ENCODE data around the gene SMAP2.

Gene SMAP2

GRCh38 chr1:40357625-40358024, 15.9 kb upstream of the SMAP2 start:
- H3K36me3 Mint-ChIP-seq (ENCODE audit: low read depth): no peaks in the 10 kb centered on the region
- peaks cover 3% of the 10 kb centered on the region for H3K9me3 Mint-ChIP-seq
- DNase-seq: no peak
- H3K27ac Mint-ChIP-seq: no peak overlapping the region
- peaks cover 2% of the 10 kb centered on the region for H3K4me1 Mint-ChIP-seq (ENCODE audit: low read depth)
- no peaks in the 10 kb centered on the region for H3K27me3 Mint-ChIP-seq
- no peak overlapping the region for H3K4me3 Mint-ChIP-seq

DNA sequence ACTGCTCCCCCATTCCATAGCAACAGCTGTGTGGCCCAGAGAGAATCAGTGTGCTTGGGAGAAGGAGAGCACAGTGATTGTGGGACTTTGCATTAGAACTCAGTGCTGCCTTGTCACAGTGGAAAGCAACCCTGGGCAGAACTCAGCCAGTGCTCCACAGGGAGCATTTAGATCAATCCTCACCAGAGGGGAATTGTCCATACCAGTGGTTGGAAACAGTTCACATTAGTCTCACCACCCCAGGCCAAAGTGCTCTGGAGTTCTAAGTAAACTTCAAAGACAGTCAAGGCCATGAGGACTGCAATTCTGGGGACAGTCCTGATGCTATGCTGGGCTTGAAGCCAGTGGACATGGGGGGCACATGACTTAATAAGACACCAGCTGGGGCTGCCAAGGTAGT, 12.9 kb upstream of the SMAP2 start:
- H3K36me3 Mint-ChIP-seq (ENCODE audit: low read depth): no peaks in the 10 kb centered on the region
- DNase-seq: no peak
- peaks cover 3% of the 10 kb centered on the region for H3K9me3 Mint-ChIP-seq
- no peaks in the 10 kb centered on the region for H3K27me3 Mint-ChIP-seq
- H3K4me1 Mint-ChIP-seq (ENCODE audit: low read depth): peaks cover 14% of the 10 kb centered on the region
- no peak overlapping the region for H3K27ac Mint-ChIP-seq
- no peak overlapping the region for H3K4me3 Mint-ChIP-seq

GRCh38 chr1:40361201-40361600, 12.3 kb upstream of the SMAP2 start:
- H3K4me3 Mint-ChIP-seq: no peak overlapping the region

GRCh38 chr1:40361637-40362036, 11.9 kb upstream of the SMAP2 start:
- Mint-ChIP-seq H3K36me3 (ENCODE audit: low read depth) (no peaks in the 10 kb centered on the region), H3K4me3 (no peak overlapping the region), H3K9me3 (peaks cover 3% of the 10 kb centered on the region), H3K27me3 (no peaks in the 10 kb centered on the region), H3K27ac (peak overlapping the region; percentile 11), H3K4me1 (ENCODE audit: low read depth) (peaks cover 14% of the 10 kb centered on the region)
- no peak for DNase-seq

More at GRCh38 chr1:40361201-40361600, 12.3 kb upstream of the SMAP2 start:
- Mint-ChIP-seq H3K27me3 (no peaks in the 10 kb centered on the region), H3K4me1 (ENCODE audit: low read depth) (peaks cover 14% of the 10 kb centered on the region), H3K9me3 (peaks cover 3% of the 10 kb centered on the region), H3K27ac (no peak overlapping the region), H3K36me3 (ENCODE audit: low read depth) (no peaks in the 10 kb centered on the region)
- DNase-seq: no peak

- no peaks in the 10 kb centered on the region for H3K27me3 Mint-ChIP-seq
- peaks cover 3% of the 10 kb centered on the region for H3K9me3 Mint-ChIP-seq
- no peak overlapping the region for H3K4me3 Mint-ChIP-seq
- DNase-seq: no peak
- no peaks in the 10 kb centered on the region for H3K36me3 Mint-ChIP-seq (ENCODE audit: low read depth)
- H3K4me1 Mint-ChIP-seq (ENCODE audit: low read depth): peaks cover 14% of the 10 kb centered on the region
- no peak overlapping the region for H3K27ac Mint-ChIP-seq
Observed at GRCh38 chr1:40362199-40362598, 11.3 kb upstream of the SMAP2 start.

DNA sequence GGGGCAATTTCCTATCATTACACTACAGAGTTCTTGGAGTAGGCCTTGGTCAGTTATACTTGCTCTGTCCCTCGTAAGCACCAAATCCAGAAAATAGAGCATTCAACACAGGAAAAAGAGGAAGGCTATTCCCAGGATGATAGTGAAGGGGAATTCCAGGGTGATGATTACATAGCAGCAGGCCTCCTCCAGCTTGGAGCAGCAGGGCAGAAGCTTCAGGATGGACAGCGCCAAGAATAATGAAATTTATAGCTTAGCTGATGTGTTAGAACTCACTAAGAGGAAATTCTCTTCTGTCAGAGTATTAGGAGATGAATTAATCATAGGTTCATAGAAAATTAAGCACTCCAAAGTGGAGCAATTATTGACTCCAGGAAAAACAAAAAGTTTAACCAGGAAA, 10.8 kb upstream of the SMAP2 start:
- no peak overlapping the region for H3K27ac Mint-ChIP-seq
- no peak for DNase-seq
- no peak overlapping the region for H3K4me3 Mint-ChIP-seq
- H3K4me1 Mint-ChIP-seq (ENCODE audit: low read depth): peaks cover 14% of the 10 kb centered on the region
- no peaks in the 10 kb centered on the region for H3K36me3 Mint-ChIP-seq (ENCODE audit: low read depth)
- no peaks in the 10 kb centered on the region for H3K27me3 Mint-ChIP-seq
- peaks cover 3% of the 10 kb centered on the region for H3K9me3 Mint-ChIP-seq

GRCh38 chr1:40363721-40364120, 9.8 kb upstream of the SMAP2 start:
- Mint-ChIP-seq H3K9me3 (no peaks in the 10 kb centered on the region), H3K4me3 (no peak overlapping the region), H3K36me3 (ENCODE audit: low read depth) (no peaks in the 10 kb centered on the region), H3K27ac (peak overlapping the region; percentile 68), H3K4me1 (ENCODE audit: low read depth) (peaks cover 14% of the 10 kb centered on the region), H3K27me3 (no peaks in the 10 kb centered on the region)
- no peak for DNase-seq

- Mint-ChIP-seq H3K36me3 (ENCODE audit: low read depth) (peaks cover 26% of the 10 kb centered on the region), H3K9me3 (no peaks in the 10 kb centered on the region), H3K4me1 (ENCODE audit: low read depth) (peaks cover 28% of the 10 kb centered on the region), H3K27ac (no peak overlapping the region), H3K27me3 (no peaks in the 10 kb centered on the region), H3K4me3 (no peak overlapping the region)
- DNase-seq: no peak
Observed at GRCh38 chr1:40371707-40372258, 1.7 kb upstream of the SMAP2 start.

GRCh38 chr1:40372658-40373322, 737 bp upstream of the SMAP2 start:
- Mint-ChIP-seq H3K9me3 (no peaks in the 10 kb centered on the region), H3K36me3 (ENCODE audit: low read depth) (peaks cover 36% of the 10 kb centered on the region), H3K27ac (peak overlapping the region; percentile 99), H3K27me3 (no peaks in the 10 kb centered on the region), H3K4me1 (ENCODE audit: low read depth) (peaks cover 38% of the 10 kb centered on the region), H3K4me3 (peak overlapping the region; percentile 99)
- DNase-seq: no peak

DNA sequence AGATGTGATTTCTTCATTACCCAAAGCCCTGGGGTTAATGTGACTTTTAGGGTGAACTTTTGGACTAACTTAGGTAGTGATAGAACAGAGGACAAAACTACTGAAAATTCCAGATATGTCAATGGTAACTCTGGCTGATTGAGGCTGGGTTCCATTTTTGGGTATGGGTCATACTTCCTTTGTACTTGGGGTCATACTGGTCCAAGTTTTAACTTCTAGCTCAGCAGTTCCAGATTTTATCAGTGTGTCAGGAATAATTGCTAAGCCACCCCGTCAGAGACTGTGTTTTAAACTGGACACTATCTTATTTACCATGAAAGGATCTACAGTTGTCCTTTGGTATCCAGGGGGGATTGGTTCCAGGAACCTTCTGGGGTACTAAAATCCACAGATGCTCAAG, 4.0 kb downstream of the SMAP2 start:
- H3K27me3 Mint-ChIP-seq: no peaks in the 10 kb centered on the region
- peaks cover 77% of the 10 kb centered on the region for H3K4me1 Mint-ChIP-seq (ENCODE audit: low read depth)
- peak overlapping the region; percentile 99 for H3K27ac Mint-ChIP-seq
- no peaks in the 10 kb centered on the region for H3K9me3 Mint-ChIP-seq
- H3K36me3 Mint-ChIP-seq (ENCODE audit: low read depth): peaks cover 79% of the 10 kb centered on the region
- DNase-seq: no peak
- H3K4me3 Mint-ChIP-seq: peak overlapping the region; percentile 74

GRCh38 chr1:40379785-40380452, 6.4 kb downstream of the SMAP2 start:
- no peaks in the 10 kb centered on the region for H3K27me3 Mint-ChIP-seq
- DNase-seq: no peak
- H3K36me3 Mint-ChIP-seq (ENCODE audit: low read depth): peaks cover 94% of the 10 kb centered on the region
- no peaks in the 10 kb centered on the region for H3K9me3 Mint-ChIP-seq
- peak overlapping the region; percentile 97 for H3K27ac Mint-ChIP-seq
- peaks cover 92% of the 10 kb centered on the region for H3K4me1 Mint-ChIP-seq (ENCODE audit: low read depth)
- H3K4me3 Mint-ChIP-seq: peak overlapping the region; percentile 84

DNA sequence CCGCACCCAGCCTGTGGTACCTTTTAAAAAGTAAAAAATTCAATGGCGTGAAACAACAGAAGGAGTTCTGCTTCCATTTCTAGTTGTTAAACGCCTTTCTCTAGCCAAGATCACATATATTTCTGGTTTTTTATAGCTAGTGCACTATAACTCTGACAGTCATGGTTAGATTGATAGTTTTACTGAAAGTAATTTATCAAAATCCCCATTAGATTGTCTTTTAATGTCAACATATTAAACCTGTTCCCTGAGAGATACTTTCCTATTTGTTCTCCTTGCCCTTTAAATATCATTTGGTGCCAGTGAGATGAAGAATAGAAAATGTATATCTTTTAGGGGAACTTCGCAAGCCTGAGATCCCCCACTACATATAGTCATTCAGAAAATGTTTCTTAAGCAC, 7.3 kb downstream of the SMAP2 start:
- Mint-ChIP-seq H3K27ac (peak overlapping the region; percentile 97), H3K36me3 (ENCODE audit: low read depth) (peaks cover 92% of the 10 kb centered on the region), H3K9me3 (no peaks in the 10 kb centered on the region), H3K27me3 (no peaks in the 10 kb centered on the region), H3K4me3 (peak overlapping the region; percentile 84), H3K4me1 (ENCODE audit: low read depth) (peaks cover 98% of the 10 kb centered on the region)
- no peak for DNase-seq

- DNase-seq: no peak
- Mint-ChIP-seq H3K4me1 (ENCODE audit: low read depth) (peaks cover 99% of the 10 kb centered on the region), H3K27me3 (no peaks in the 10 kb centered on the region), H3K27ac (peak overlapping the region; percentile 97), H3K4me3 (peak overlapping the region; percentile 84), H3K9me3 (no peaks in the 10 kb centered on the region), H3K36me3 (ENCODE audit: low read depth) (peaks cover 91% of the 10 kb centered on the region)
Observed at GRCh38 chr1:40381268-40382107, 8.0 kb downstream of the SMAP2 start.

DNA sequence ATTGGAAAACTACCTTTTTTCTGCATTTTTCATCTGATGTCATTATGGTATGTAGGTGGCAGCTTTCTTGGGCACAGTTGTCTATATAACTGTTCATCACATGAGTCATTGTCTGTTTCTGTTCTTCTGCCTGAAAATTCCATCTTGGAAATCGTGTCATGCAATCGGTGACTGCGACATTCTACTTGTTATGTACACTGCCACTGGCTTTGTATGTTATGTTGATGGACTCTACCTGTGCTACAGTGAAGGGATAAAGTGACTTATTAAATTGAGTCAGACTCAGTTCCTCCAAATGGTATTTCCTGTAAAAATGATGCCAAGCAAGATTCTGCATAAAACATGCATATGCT, 8.6 kb downstream of the SMAP2 start:
- H3K27ac Mint-ChIP-seq: peak overlapping the region; percentile 97
- H3K9me3 Mint-ChIP-seq: no peaks in the 10 kb centered on the region
- DNase-seq: no peak

More for the DNA sequence above, 8.6 kb downstream of the SMAP2 start:
- H3K27me3 Mint-ChIP-seq: no peaks in the 10 kb centered on the region
- H3K36me3 Mint-ChIP-seq (ENCODE audit: low read depth): peaks cover 89% of the 10 kb centered on the region
- peak overlapping the region; percentile 84 for H3K4me3 Mint-ChIP-seq
- H3K4me1 Mint-ChIP-seq (ENCODE audit: low read depth): peaks cover 98% of the 10 kb centered on the region
